WTC11 (cell line): ENCODE data around the gene CRY2. TPM values are rescaled to one million over a fixed set of nuclear protein-coding genes. Genes with fewer than 3 reads are reported as not detected.

Experiments
- ATAC-seq: fragments of 200-7000 bp; cut with Tn5 transposase; 2 replicates; pipeline ENCODE4 v1.10.0; 2021; ENCODE audit warnings: mild to moderate bottlenecking, moderate library complexity
- CTCF ChIA-PET: fragments of 300-600 bp; sonication (Branson Sonifier 250); formaldehyde crosslinking; loops from one replicate; lab custom pipeline; 2021; ENCODE audit warnings: antibody characterized with exemption; lab: Charles Lee
- POLR2A ChIA-PET: fragments of 350-600 bp; sonication (Branson Sonifier 250); formaldehyde crosslinking; loops from one replicate; lab custom pipeline; 2021; ENCODE audit warnings: antibody characterized with exemption; lab: Charles Lee
- DNase-seq: peaks from one replicate; pipeline ENCODE4 v3.0.0; 2021; ENCODE audit warnings: low spot score
- H3K27ac Mint-ChIP-seq: 2 replicates; pipeline ENCODE4 v1.8.0; 2021; ENCODE audit warnings: mixed read lengths
- H3K27me3 Mint-ChIP-seq: 2 replicates; pipeline ENCODE4 v1.8.0; 2021; ENCODE audit warnings: low read depth, mild to moderate bottlenecking, moderate library complexity, mixed read lengths
- H3K36me3 Mint-ChIP-seq: 2 replicates; pipeline ENCODE4 v1.8.0; 2021; ENCODE audit warnings: mixed read lengths
- H3K4me1 Mint-ChIP-seq: 2 replicates; pipeline ENCODE4 v1.8.0; 2022; ENCODE audit warnings: mixed read lengths
- H3K4me3 Mint-ChIP-seq: 2 replicates; pipeline ENCODE4 v1.8.0; 2021; ENCODE audit warnings: mild to moderate bottlenecking, moderate library complexity, mixed read lengths
- H3K9me3 Mint-ChIP-seq: 2 replicates; pipeline ENCODE4 v1.8.0; 2021; ENCODE audit warnings: mixed read lengths
- FOXK1 ChIP-seq: sonication (generic); formaldehyde crosslinking; IDR thresholded peaks from 2 replicates; pipeline ENCODE4 v1.8.0; 2022; ENCODE audit warnings: mild to moderate bottlenecking, moderate library complexity, missing genetic modification reagents
- FOXP1 ChIP-seq: sonication (generic); formaldehyde crosslinking; IDR thresholded peaks from 2 replicates; pipeline ENCODE4 v1.8.0; 2022; ENCODE audit warnings: missing genetic modification reagents, mild to moderate bottlenecking, moderate library complexity, borderline replicate concordance
- HMGA2 ChIP-seq: fragments of 250-450 bp; sonication (Bioruptor Pico); IDR thresholded peaks from 2 replicates; pipeline ENCODE4 v1.4.0; 2021; ENCODE audit warnings: mild to moderate bottlenecking, moderate library complexity
- PRRX2 ChIP-seq: fragments of 250-450 bp; sonication (Bioruptor Pico); IDR thresholded peaks from 2 replicates; pipeline ENCODE4 v1.8.0; 2021; ENCODE audit warnings: mild to moderate bottlenecking
- SMAD3 ChIP-seq: sonication (generic); formaldehyde crosslinking; IDR thresholded peaks from 2 replicates; pipeline ENCODE4 v1.8.0; 2022; ENCODE audit warnings: missing genetic modification reagents, mild to moderate bottlenecking, borderline replicate concordance
- SMAD4 ChIP-seq: sonication (generic); formaldehyde crosslinking; IDR thresholded peaks from 2 replicates; pipeline ENCODE4 v1.8.0; 2022; ENCODE audit warnings: mild to moderate bottlenecking, missing genetic modification reagents
- TCF7 ChIP-seq: sonication (generic); formaldehyde crosslinking; IDR thresholded peaks from 2 replicates; pipeline ENCODE4 v1.8.0; 2022; ENCODE audit warnings: mild to moderate bottlenecking, low read depth, missing genetic modification reagents, moderate library complexity
- TEAD1 ChIP-seq: sonication (generic); formaldehyde crosslinking; IDR thresholded peaks from 2 replicates; pipeline ENCODE4 v1.8.0; 2022; ENCODE audit warnings: mild to moderate bottlenecking, missing genetic modification reagents
- ZNF396 ChIP-seq: fragments of 250-450 bp; sonication (Bioruptor Pico); IDR thresholded peaks from 2 replicates; pipeline ENCODE4 v1.8.0; 2021; ENCODE audit warnings: mild to moderate bottlenecking, moderate library complexity, borderline replicate concordance
- total RNA-seq: library from RNA; stranded (reverse); gene quantifications from 3 replicates; pipeline ENCODE4 v1.2.3, GENCODE V29; 2021
- TF ChIP-seq, protein P1 (sequence below): sonication (generic); formaldehyde crosslinking; IDR thresholded peaks from 2 replicates; pipeline ENCODE4 v1.8.0; 2022; ENCODE audit warnings: missing genetic modification reagents
- TF ChIP-seq, protein P2 (sequence below): sonication (generic); formaldehyde crosslinking; IDR thresholded peaks from 2 replicates; pipeline ENCODE4 v1.8.0; 2022; ENCODE audit warnings: mild to moderate bottlenecking, missing genetic modification reagents
- TF ChIP-seq, protein P3 (sequence below): fragments of 250-450 bp; sonication (Bioruptor Pico); IDR thresholded peaks from 2 replicates; pipeline ENCODE4 v1.9.0; 2021; ENCODE audit warnings: mild to moderate bottlenecking
- TF ChIP-seq, protein P4 (sequence below): sonication (generic); formaldehyde crosslinking; conservative IDR thresholded peaks from 2 replicates; pipeline ENCODE4 v1.8.1; 2023; ENCODE audit warnings: mild to moderate bottlenecking, low read depth, missing genetic modification reagents, moderate library complexity
- TF ChIP-seq, protein P5 (sequence below): sonication (generic); formaldehyde crosslinking; IDR thresholded peaks from 2 replicates; pipeline ENCODE4 v1.8.1; 2022; ENCODE audit warnings: low read depth, missing genetic modification reagents, borderline replicate concordance
- TF ChIP-seq, protein P6 (sequence below): sonication (generic); formaldehyde crosslinking; IDR thresholded peaks from 2 replicates; pipeline ENCODE4 v1.8.0; 2022; ENCODE audit warnings: mild to moderate bottlenecking, missing genetic modification reagents
- TF ChIP-seq, protein P7 (sequence below): sonication (generic); formaldehyde crosslinking; IDR thresholded peaks from 2 replicates; pipeline ENCODE4 v1.8.0; 2023; ENCODE audit warnings: missing genetic modification reagents, mild to moderate bottlenecking, borderline replicate concordance

The CRY2 gene
- total RNA-seq, 1 experiment from 2014 or later, result 18.3 TPM

DNA sequence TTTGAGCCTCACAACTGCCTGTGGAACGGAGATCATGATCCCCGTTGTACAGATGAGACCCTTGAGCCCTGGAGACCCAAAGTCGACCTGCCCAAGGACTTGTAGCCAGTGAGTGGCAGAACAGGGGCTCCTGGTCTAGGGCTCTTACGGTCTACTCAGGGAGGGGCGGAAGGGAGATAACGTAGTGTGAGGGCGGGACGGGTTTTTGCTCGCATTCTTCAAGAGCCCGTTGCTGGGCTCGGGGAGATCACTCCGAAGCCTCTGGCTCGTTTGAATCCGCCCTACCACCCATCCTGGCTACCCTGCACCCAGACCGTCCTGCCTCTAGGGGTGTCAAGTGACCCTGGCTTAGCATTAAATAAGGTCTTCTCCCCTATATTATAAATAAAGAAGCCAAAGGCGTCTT is 639 bp downstream of the CRY2 start:
- DNase-seq (peak; percentile 51), ATAC-seq (peak; percentile 10)
- ChIA-PET POLR2A (interaction anchor here (0.6 to 1.5 kb wide), 2 partner anchors 11 to 75 kb away, joined by 3 to 9 read pairs; no protein-coding TSS in a partner anchor), CTCF (interaction anchor here (0.5 to 1.5 kb wide), 4 partner anchors 10 to 156 kb away, joined by 4 to 6 read pairs (median 4); partner anchors contain the start of gene PEX16)
- no peaks in the 10 kb centered on the region for H3K9me3 Mint-ChIP-seq
- H3K36me3 Mint-ChIP-seq, result no peaks in the 10 kb centered on the region
- H3K4me1 Mint-ChIP-seq, result peaks cover 23% of the 10 kb centered on the region
- H3K4me3 Mint-ChIP-seq, result peak overlapping the region; percentile 79
- H3K27me3 Mint-ChIP-seq, result peaks cover 28% of the 10 kb centered on the region
- H3K27ac Mint-ChIP-seq, result no peak overlapping the region
- TF ChIP-seq, protein P1, sequence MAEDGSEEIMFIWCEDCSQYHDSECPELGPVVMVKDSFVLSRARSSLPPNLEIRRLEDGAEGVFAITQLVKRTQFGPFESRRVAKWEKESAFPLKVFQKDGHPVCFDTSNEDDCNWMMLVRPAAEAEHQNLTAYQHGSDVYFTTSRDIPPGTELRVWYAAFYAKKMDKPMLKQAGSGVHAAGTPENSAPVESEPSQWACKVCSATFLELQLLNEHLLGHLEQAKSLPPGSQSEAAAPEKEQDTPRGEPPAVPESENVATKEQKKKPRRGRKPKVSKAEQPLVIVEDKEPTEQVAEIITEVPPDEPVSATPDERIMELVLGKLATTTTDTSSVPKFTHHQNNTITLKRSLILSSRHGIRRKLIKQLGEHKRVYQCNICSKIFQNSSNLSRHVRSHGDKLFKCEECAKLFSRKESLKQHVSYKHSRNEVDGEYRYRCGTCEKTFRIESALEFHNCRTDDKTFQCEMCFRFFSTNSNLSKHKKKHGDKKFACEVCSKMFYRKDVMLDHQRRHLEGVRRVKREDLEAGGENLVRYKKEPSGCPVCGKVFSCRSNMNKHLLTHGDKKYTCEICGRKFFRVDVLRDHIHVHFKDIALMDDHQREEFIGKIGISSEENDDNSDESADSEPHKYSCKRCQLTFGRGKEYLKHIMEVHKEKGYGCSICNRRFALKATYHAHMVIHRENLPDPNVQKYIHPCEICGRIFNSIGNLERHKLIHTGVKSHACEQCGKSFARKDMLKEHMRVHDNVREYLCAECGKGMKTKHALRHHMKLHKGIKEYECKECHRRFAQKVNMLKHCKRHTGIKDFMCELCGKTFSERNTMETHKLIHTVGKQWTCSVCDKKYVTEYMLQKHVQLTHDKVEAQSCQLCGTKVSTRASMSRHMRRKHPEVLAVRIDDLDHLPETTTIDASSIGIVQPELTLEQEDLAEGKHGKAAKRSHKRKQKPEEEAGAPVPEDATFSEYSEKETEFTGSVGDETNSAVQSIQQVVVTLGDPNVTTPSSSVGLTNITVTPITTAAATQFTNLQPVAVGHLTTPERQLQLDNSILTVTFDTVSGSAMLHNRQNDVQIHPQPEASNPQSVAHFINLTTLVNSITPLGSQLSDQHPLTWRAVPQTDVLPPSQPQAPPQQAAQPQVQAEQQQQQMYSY, result no peak
- TF ChIP-seq, protein P2, sequence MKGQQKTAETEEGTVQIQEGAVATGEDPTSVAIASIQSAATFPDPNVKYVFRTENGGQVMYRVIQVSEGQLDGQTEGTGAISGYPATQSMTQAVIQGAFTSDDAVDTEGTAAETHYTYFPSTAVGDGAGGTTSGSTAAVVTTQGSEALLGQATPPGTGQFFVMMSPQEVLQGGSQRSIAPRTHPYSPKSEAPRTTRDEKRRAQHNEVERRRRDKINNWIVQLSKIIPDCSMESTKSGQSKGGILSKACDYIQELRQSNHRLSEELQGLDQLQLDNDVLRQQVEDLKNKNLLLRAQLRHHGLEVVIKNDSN (CRISPR knock-in tag), result no peak
- TF ChIP-seq SMAD4 (no peak), FOXP1 (CRISPR knock-in tag) (no peak), PRRX2 (no peak), TEAD1 (CRISPR knock-in tag) (no peak), TCF7 (CRISPR knock-in tag) (no peak), FOXK1 (no peak), HMGA2 (no peak)
- TF ChIP-seq, protein P3, sequence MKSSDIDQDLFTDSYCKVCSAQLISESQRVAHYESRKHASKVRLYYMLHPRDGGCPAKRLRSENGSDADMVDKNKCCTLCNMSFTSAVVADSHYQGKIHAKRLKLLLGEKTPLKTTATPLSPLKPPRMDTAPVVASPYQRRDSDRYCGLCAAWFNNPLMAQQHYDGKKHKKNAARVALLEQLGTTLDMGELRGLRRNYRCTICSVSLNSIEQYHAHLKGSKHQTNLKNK (CRISPR knock-in tag), result no peak
- TF ChIP-seq, protein P4, sequence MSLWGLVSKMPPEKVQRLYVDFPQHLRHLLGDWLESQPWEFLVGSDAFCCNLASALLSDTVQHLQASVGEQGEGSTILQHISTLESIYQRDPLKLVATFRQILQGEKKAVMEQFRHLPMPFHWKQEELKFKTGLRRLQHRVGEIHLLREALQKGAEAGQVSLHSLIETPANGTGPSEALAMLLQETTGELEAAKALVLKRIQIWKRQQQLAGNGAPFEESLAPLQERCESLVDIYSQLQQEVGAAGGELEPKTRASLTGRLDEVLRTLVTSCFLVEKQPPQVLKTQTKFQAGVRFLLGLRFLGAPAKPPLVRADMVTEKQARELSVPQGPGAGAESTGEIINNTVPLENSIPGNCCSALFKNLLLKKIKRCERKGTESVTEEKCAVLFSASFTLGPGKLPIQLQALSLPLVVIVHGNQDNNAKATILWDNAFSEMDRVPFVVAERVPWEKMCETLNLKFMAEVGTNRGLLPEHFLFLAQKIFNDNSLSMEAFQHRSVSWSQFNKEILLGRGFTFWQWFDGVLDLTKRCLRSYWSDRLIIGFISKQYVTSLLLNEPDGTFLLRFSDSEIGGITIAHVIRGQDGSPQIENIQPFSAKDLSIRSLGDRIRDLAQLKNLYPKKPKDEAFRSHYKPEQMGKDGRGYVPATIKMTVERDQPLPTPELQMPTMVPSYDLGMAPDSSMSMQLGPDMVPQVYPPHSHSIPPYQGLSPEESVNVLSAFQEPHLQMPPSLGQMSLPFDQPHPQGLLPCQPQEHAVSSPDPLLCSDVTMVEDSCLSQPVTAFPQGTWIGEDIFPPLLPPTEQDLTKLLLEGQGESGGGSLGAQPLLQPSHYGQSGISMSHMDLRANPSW, result no peak
- TF ChIP-seq, protein P5, sequence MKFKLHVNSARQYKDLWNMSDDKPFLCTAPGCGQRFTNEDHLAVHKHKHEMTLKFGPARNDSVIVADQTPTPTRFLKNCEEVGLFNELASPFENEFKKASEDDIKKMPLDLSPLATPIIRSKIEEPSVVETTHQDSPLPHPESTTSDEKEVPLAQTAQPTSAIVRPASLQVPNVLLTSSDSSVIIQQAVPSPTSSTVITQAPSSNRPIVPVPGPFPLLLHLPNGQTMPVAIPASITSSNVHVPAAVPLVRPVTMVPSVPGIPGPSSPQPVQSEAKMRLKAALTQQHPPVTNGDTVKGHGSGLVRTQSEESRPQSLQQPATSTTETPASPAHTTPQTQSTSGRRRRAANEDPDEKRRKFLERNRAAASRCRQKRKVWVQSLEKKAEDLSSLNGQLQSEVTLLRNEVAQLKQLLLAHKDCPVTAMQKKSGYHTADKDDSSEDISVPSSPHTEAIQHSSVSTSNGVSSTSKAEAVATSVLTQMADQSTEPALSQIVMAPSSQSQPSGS (CRISPR knock-in tag), result no peak

DNA sequence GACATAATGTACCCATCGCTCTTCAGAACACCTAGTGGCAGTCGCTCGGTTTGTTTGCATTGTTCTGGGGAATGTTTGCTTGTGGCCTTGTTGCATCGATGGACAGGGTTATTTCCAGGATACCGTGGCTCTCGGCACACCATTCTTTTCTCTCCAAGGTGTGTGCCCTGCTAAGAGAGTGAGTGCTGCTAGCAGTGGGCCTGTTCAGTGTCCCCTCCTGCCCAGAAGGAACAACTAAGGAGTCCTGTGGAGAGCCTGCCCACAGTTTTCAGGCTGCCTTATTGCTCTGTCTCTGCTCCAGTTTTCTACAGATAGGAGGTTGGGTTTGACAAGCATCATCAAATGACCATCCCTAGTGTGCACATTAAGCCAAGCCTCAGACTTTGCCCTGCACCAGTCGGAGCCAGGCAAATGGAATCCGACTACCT is 1.4 kb downstream of the CRY2 start:
- no peaks in the 10 kb centered on the region for H3K9me3 Mint-ChIP-seq
- no peak for ATAC-seq
- POLR2A ChIA-PET, result interaction anchor here (0.6 kb wide), 1 partner anchor 74 kb away, joined by 3 read pairs; no protein-coding TSS in a partner anchor
- TF ChIP-seq SMAD3 (no peak), ZNF396 (CRISPR knock-in tag) (no peak)
- TF ChIP-seq, protein P6, sequence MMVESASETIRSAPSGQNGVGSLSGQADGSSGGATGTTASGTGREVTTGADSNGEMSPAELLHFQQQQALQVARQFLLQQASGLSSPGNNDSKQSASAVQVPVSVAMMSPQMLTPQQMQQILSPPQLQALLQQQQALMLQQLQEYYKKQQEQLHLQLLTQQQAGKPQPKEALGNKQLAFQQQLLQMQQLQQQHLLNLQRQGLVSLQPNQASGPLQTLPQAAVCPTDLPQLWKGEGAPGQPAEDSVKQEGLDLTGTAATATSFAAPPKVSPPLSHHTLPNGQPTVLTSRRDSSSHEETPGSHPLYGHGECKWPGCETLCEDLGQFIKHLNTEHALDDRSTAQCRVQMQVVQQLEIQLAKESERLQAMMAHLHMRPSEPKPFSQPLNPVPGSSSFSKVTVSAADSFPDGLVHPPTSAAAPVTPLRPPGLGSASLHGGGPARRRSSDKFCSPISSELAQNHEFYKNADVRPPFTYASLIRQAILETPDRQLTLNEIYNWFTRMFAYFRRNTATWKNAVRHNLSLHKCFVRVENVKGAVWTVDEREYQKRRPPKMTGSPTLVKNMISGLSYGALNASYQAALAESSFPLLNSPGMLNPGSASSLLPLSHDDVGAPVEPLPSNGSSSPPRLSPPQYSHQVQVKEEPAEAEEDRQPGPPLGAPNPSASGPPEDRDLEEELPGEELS, result no peak
- TF ChIP-seq, protein P7, sequence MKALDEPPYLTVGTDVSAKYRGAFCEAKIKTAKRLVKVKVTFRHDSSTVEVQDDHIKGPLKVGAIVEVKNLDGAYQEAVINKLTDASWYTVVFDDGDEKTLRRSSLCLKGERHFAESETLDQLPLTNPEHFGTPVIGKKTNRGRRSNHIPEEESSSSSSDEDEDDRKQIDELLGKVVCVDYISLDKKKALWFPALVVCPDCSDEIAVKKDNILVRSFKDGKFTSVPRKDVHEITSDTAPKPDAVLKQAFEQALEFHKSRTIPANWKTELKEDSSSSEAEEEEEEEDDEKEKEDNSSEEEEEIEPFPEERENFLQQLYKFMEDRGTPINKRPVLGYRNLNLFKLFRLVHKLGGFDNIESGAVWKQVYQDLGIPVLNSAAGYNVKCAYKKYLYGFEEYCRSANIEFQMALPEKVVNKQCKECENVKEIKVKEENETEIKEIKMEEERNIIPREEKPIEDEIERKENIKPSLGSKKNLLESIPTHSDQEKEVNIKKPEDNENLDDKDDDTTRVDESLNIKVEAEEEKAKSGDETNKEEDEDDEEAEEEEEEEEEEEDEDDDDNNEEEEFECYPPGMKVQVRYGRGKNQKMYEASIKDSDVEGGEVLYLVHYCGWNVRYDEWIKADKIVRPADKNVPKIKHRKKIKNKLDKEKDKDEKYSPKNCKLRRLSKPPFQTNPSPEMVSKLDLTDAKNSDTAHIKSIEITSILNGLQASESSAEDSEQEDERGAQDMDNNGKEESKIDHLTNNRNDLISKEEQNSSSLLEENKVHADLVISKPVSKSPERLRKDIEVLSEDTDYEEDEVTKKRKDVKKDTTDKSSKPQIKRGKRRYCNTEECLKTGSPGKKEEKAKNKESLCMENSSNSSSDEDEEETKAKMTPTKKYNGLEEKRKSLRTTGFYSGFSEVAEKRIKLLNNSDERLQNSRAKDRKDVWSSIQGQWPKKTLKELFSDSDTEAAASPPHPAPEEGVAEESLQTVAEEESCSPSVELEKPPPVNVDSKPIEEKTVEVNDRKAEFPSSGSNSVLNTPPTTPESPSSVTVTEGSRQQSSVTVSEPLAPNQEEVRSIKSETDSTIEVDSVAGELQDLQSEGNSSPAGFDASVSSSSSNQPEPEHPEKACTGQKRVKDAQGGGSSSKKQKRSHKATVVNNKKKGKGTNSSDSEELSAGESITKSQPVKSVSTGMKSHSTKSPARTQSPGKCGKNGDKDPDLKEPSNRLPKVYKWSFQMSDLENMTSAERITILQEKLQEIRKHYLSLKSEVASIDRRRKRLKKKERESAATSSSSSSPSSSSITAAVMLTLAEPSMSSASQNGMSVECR (CRISPR knock-in tag), result no peak
- TF ChIP-seq, protein P4, result no peak

More for the DNA sequence above, 1.4 kb downstream of the CRY2 start:
- DNase-seq, result no peak
- no peak overlapping the region for H3K27ac Mint-ChIP-seq
- peaks cover 27% of the 10 kb centered on the region for H3K27me3 Mint-ChIP-seq
- CTCF ChIA-PET, result interaction anchor here (0.5 to 1.4 kb wide), 3 partner anchors 10 to 155 kb away, joined by 4 to 6 read pairs (median 4); no protein-coding TSS in a partner anchor
- no peaks in the 10 kb centered on the region for H3K36me3 Mint-ChIP-seq
- H3K4me1 Mint-ChIP-seq, result peaks cover 31% of the 10 kb centered on the region
- H3K4me3 Mint-ChIP-seq, result peak overlapping the region; percentile 79
